Panc1 (cell line): Measurements from ENCODE around the gene DLGAP3. TPM values are rescaled to one million over a fixed set of nuclear protein-coding genes. Genes with fewer than 3 reads are reported as not detected.

Experiments
- ATAC-seq: fragments of 200-7000 bp; cut with Tn5 transposase; 2 replicates; pipeline ENCODE4 v1.9.1; 2020; ENCODE audit warnings: mild to moderate bottlenecking, moderate library complexity
- BruUV-seq: library from RNA; stranded (reverse); fragments of 400-500 nt; replicated peaks from 2 replicates; lab custom pipeline; 2021; lab: Mats Ljungman, UMichigan
- CTCF ChIA-PET: fragments of 300-600 bp; sonication (Branson Sonifier 250); formaldehyde crosslinking; loops from one replicate; lab custom pipeline; 2022; ENCODE audit warnings: antibody characterized with exemption; lab: Charles Lee
- POLR2A ChIA-PET: fragments of 300-600 bp; sonication (Branson Sonifier 250); formaldehyde crosslinking; loops from one replicate; lab custom pipeline; 2022; ENCODE audit warnings: antibody characterized with exemption; lab: Charles Lee
- DNase-seq: peaks from one replicate; pipeline ENCODE4 v3.0.0-alpha.2; 2010; ENCODE audit warnings: low read depth, low spot score
- H3K27ac ChIP-seq: 2 replicates; pipeline ENCODE4 v1.5.1; 2011; ENCODE audit warnings: mild to moderate bottlenecking, low read length, inconsistent platforms
- H3K27me3 ChIP-seq: fragments of 200-500 bp; sonication (Bioruptor generic); 2 replicates; pipeline ENCODE4 v1.6.0; 2014; ENCODE audit warnings: low read length, inconsistent platforms; ENCODE audit not compliant: control insufficient read depth, insufficient read depth
- H3K36me3 ChIP-seq: fragments of 200-500 bp; sonication (Bioruptor generic); 2 replicates; pipeline ENCODE4 v1.5.1; 2014; ENCODE audit warnings: inconsistent platforms, mild to moderate bottlenecking, low read length, moderate library complexity; ENCODE audit not compliant: control insufficient read depth, insufficient read depth
- H3K4me1 ChIP-seq: 2 replicates; pipeline ENCODE4 v1.5.1; 2011; ENCODE audit warnings: inconsistent platforms, mild to moderate bottlenecking, low read length, moderate library complexity; ENCODE audit not compliant: control insufficient read depth, insufficient read depth
- H3K4me3 ChIP-seq, 2 experiments: 2 replicates each; pipeline ENCODE4 v1.5.1; 2011 to 2012; ENCODE audit warnings: low read depth in 2 of 2, low read length in 2 of 2, mild to moderate bottlenecking in 2 of 2, inconsistent platforms in 1 of 2, moderate library complexity in 1 of 2
- H3K9me3 ChIP-seq: fragments of 200-500 bp; sonication (Bioruptor generic); 2 replicates; pipeline ENCODE4 v1.5.1; 2014; ENCODE audit warnings: low read depth, mild to moderate bottlenecking, inconsistent platforms, low read length, moderate library complexity; ENCODE audit not compliant: control insufficient read depth, insufficient read depth
- CTCF ChIP-seq: fragments of 450-650 bp; IDR thresholded peaks from 2 replicates; pipeline ENCODE4 v1.5.1; 2017; ENCODE audit warnings: mild to moderate bottlenecking
- POLR2AphosphoS5 ChIP-seq: IDR thresholded peaks from 2 replicates; pipeline ENCODE4 v1.6.1; 2012; ENCODE audit warnings: mild to moderate bottlenecking, low read depth, low read length, moderate library complexity
- REST ChIP-seq, 2 experiments: IDR thresholded peaks; 2 replicates each; pipeline ENCODE4 v1.6.1; 2011 to 2012; ENCODE audit warnings: low read depth in 2 of 2, control low read depth in 1 of 2, low read length in 1 of 2, mild to moderate bottlenecking in 1 of 2, moderate library complexity in 1 of 2; ENCODE audit not compliant: insufficient read depth in 1 of 2
- SIN3A ChIP-seq: IDR thresholded peaks from 2 replicates; pipeline ENCODE4 v1.6.1; 2012; ENCODE audit warnings: low read depth, mild to moderate bottlenecking, low read length, moderate library complexity, borderline replicate concordance; ENCODE audit not compliant: insufficient read depth
- TCF7L2 ChIP-seq: IDR thresholded peaks from 2 replicates; pipeline ENCODE4 v1.6.1; 2011; ENCODE audit warnings: mild to moderate bottlenecking, low read depth, low read length, inconsistent platforms
- in situ Hi-C: cut with HindIII; loops from 2 replicates; pipeline ENCODE4 v1.10.0; 2016; ENCODE audit warnings: low sequenced_read_pairs, low pct_unique_long_range_greater_than_20kb
- intact Hi-C: fragments of 100-400 bp; cut with micrococcal nuclease; formaldehyde crosslinking; loops from one replicate; pipeline ENCODE4 v1.10.0; 2022; ENCODE audit not compliant: unreplicated experiment
- total RNA-seq: library from RNA; stranded (reverse); gene quantifications from one replicate; pipeline ENCODE4 v1.2.1, GENCODE V29; 2021; ENCODE audit not compliant: unreplicated experiment

Gene DLGAP3
- total RNA-seq, 1 experiment from 2014 or later: 0.87 TPM

GRCh38 chr1:34856697-34857096, 72.8 kb downstream of the DLGAP3 start:
- BruUV-seq: no TSS peak
- H3K4me1 ChIP-seq: peaks cover 9% of the 10 kb centered on the region; the same call in 1 of the 2 replicates
- H3K4me3 ChIP-seq: no peak overlapping the region
- CTCF ChIA-PET: no interaction called here
- DNase-seq (no peak), ATAC-seq (no peak)
- POLR2A ChIA-PET: no interaction called here
- TF ChIP-seq CTCF (no peak), REST (IDR thresholded peaks at IDR 0.05; ENCODE audit: insufficient read depth in 1 of 2, low read depth in 2 of 2, low read length in 1 of 2) (no peak), TCF7L2 (no peak), POLR2AphosphoS5 (no peak), SIN3A (no peak)
- H3K36me3 ChIP-seq: peaks cover 5% of the 10 kb centered on the region
- H3K27me3 ChIP-seq: no peaks in the 10 kb centered on the region
- in situ Hi-C loops (no loop called here), intact Hi-C loops (no loop called here)
- H3K9me3 ChIP-seq: no peaks in the 10 kb centered on the region
- H3K27ac ChIP-seq: no peak overlapping the region

GRCh38 chr1:34852677-34853217, 76.7 kb downstream of the DLGAP3 start:
- in situ Hi-C loops: no loop called here
- ChIA-PET CTCF (interaction anchor here (0.5 to 1.5 kb wide), 7 partner anchors 13 to 1117 kb away, joined by 3 to 6 read pairs (median 5); no protein-coding TSS in a partner anchor), POLR2A (no interaction called here)
- Histone ChIP-seq H3K4me3 (no peak overlapping the region), H3K36me3 (peaks cover 5% of the 10 kb centered on the region), H3K4me1 (peaks cover 5% of the 10 kb centered on the region; the same call in 1 of the 2 replicates), H3K9me3 (no peaks in the 10 kb centered on the region), H3K27ac (peak overlapping the region; percentile 21; the same call in 1 of the 2 replicates), H3K27me3 (no peaks in the 10 kb centered on the region)
- peak; percentile 99 for ATAC-seq
- intact Hi-C loops: loop anchor here (1.0 kb wide), 1 partner anchor 66 kb away; no protein-coding TSS in a partner anchor
- BruUV-seq: no TSS peak
- DNase-seq: peak; percentile 95
- TF ChIP-seq TCF7L2: 0 out of 2 replicates have a peak, but pooled peaks have one; percentile 50
- no peak for TF ChIP-seq SIN3A
- peak; percentile 39; the same call in 1 of the 2 replicates for TF ChIP-seq POLR2AphosphoS5
- TF ChIP-seq CTCF: peak; percentile 99
- no peak for TF ChIP-seq REST (IDR thresholded peaks at IDR 0.05; ENCODE audit: insufficient read depth in 1 of 2, low read depth in 2 of 2, low read length in 1 of 2)
